ENCODE data around the gene CBLB.

CBLB gene

GRCh38 chr3:105811518-105812193 is 57.2 kb downstream of the CBLB start:
- no peaks in the 10 kb centered on the region for H4K20me1 ChIP-seq (ENCODE audit: insufficient read depth, low read length)
- H3K36me3 ChIP-seq (replicated peaks; ENCODE audit: low read depth, low read length), result no peaks in the 10 kb centered on the region
- TF ChIP-seq EZH2phosphoT487 (IDR thresholded peaks at IDR 0.05; ENCODE audit: low read depth), result no peak
- no peak for TF ChIP-seq CTCF (IDR thresholded peaks at IDR 0.05; ENCODE audit: low read depth, low read length)
- H3K4me1 ChIP-seq (ENCODE audit: low read length), result peaks cover 14% of the 10 kb centered on the region
- H3K79me2 ChIP-seq (ENCODE audit: low read length), result no peaks in the 10 kb centered on the region
- no peaks in the 10 kb centered on the region for H3K9me3 ChIP-seq (ENCODE audit: insufficient read depth, low read length)
- peak overlapping the region; percentile 42 for H3K4me3 ChIP-seq (ENCODE audit: low read length)
- no peak overlapping the region for H2AFZ ChIP-seq (ENCODE audit: low read depth, low read length)
- no peaks in the 10 kb centered on the region for H3K27me3 ChIP-seq (ENCODE audit: low read depth, low read length)
- H3K9ac ChIP-seq (ENCODE audit: low read length), result no peak overlapping the region
- H3K27ac ChIP-seq (ENCODE audit: low read length), result no peak overlapping the region
- H3K4me2 ChIP-seq (ENCODE audit: low read length), result peak overlapping the region; percentile 58

GRCh38 chr3:105809208-105809888 is 59.5 kb downstream of the CBLB start:
- H3K4me2 ChIP-seq (ENCODE audit: low read length), result no peak overlapping the region
- no peaks in the 10 kb centered on the region for H3K9me3 ChIP-seq (ENCODE audit: insufficient read depth, low read length)
- H3K79me2 ChIP-seq (ENCODE audit: low read length), result no peaks in the 10 kb centered on the region
- H3K36me3 ChIP-seq (replicated peaks; ENCODE audit: low read depth, low read length), result no peaks in the 10 kb centered on the region
- H3K4me3 ChIP-seq (ENCODE audit: low read length), result no peak overlapping the region
- no peaks in the 10 kb centered on the region for H4K20me1 ChIP-seq (ENCODE audit: insufficient read depth, low read length)
- no peak overlapping the region for H3K9ac ChIP-seq (ENCODE audit: low read length)
- no peak overlapping the region for H2AFZ ChIP-seq (ENCODE audit: low read depth, low read length)
- peaks cover 19% of the 10 kb centered on the region for H3K4me1 ChIP-seq (ENCODE audit: low read length)
- no peak for TF ChIP-seq EZH2phosphoT487 (IDR thresholded peaks at IDR 0.05; ENCODE audit: low read depth)
- no peak for TF ChIP-seq CTCF (IDR thresholded peaks at IDR 0.05; ENCODE audit: low read depth, low read length)
- no peaks in the 10 kb centered on the region for H3K27me3 ChIP-seq (ENCODE audit: low read depth, low read length)
- H3K27ac ChIP-seq (ENCODE audit: low read length), result no peak overlapping the region

GRCh38 chr3:105807701-105808100 is 61.1 kb downstream of the CBLB start:
- H3K4me1 ChIP-seq (ENCODE audit: low read length), result peaks cover 19% of the 10 kb centered on the region
- no peak for TF ChIP-seq EZH2phosphoT487 (IDR thresholded peaks at IDR 0.05; ENCODE audit: low read depth)
- TF ChIP-seq CTCF (IDR thresholded peaks at IDR 0.05; ENCODE audit: low read depth, low read length), result no peak
- no peak overlapping the region for H3K27ac ChIP-seq (ENCODE audit: low read length)
- H2AFZ ChIP-seq (ENCODE audit: low read depth, low read length), result no peak overlapping the region
- H3K27me3 ChIP-seq (ENCODE audit: low read depth, low read length), result no peaks in the 10 kb centered on the region
- no peaks in the 10 kb centered on the region for H3K36me3 ChIP-seq (replicated peaks; ENCODE audit: low read depth, low read length)
- no peak overlapping the region for H3K4me2 ChIP-seq (ENCODE audit: low read length)
- no peaks in the 10 kb centered on the region for H3K79me2 ChIP-seq (ENCODE audit: low read length)
- no peak overlapping the region for H3K9ac ChIP-seq (ENCODE audit: low read length)
- H3K4me3 ChIP-seq (ENCODE audit: low read length), result no peak overlapping the region
- no peaks in the 10 kb centered on the region for H3K9me3 ChIP-seq (ENCODE audit: insufficient read depth, low read length)
- no peaks in the 10 kb centered on the region for H4K20me1 ChIP-seq (ENCODE audit: insufficient read depth, low read length)

GRCh38 chr3:105807146-105807545 is 61.7 kb downstream of the CBLB start:
- H2AFZ ChIP-seq (ENCODE audit: low read depth, low read length), result no peak overlapping the region

More at GRCh38 chr3:105807146-105807545, 61.7 kb downstream of the CBLB start:
- peaks cover 24% of the 10 kb centered on the region for H3K4me1 ChIP-seq (ENCODE audit: low read length)
- H3K9ac ChIP-seq (ENCODE audit: low read length), result no peak overlapping the region
- TF ChIP-seq EZH2phosphoT487 (IDR thresholded peaks at IDR 0.05; ENCODE audit: low read depth), result no peak
- H3K27me3 ChIP-seq (ENCODE audit: low read depth, low read length), result no peaks in the 10 kb centered on the region
- H3K79me2 ChIP-seq (ENCODE audit: low read length), result no peaks in the 10 kb centered on the region
- no peaks in the 10 kb centered on the region for H3K9me3 ChIP-seq (ENCODE audit: insufficient read depth, low read length)
- H4K20me1 ChIP-seq (ENCODE audit: insufficient read depth, low read length), result no peaks in the 10 kb centered on the region
- H3K4me3 ChIP-seq (ENCODE audit: low read length), result no peak overlapping the region
- H3K36me3 ChIP-seq (replicated peaks; ENCODE audit: low read depth, low read length), result no peaks in the 10 kb centered on the region
- H3K4me2 ChIP-seq (ENCODE audit: low read length), result no peak overlapping the region
- H3K27ac ChIP-seq (ENCODE audit: low read length), result no peak overlapping the region

All from OCI-LY3 (cell line).